ENCODE data around the gene DLK2.

- TF ChIP-seq POLR2AphosphoS5 (IDR thresholded peaks at IDR 0.05; ENCODE audit: low read depth, low read length) (no peak), POLR2A (IDR thresholded peaks at IDR 0.05; ENCODE audit: borderline replicate concordance, extremely low read depth, insufficient read depth, insufficient read length) (no peak), CTCF (IDR thresholded peaks at IDR 0.05 in 2 of 3, conservative IDR thresholded peaks at IDR 0.05 in 1 of 3; ENCODE audit: borderline replicate concordance in 1 of 3, insufficient read depth in 1 of 3, low read depth in 2 of 3, low read length in 2 of 3) (no peak), SIN3A (IDR thresholded peaks at IDR 0.05; ENCODE audit: low read depth) (no peak), RAD21 (IDR thresholded peaks at IDR 0.05; ENCODE audit: low read depth) (no peak), EGR1 (IDR thresholded peaks at IDR 0.05; ENCODE audit: low read depth) (no peak)
- TF ChIP-seq, protein P1, sequence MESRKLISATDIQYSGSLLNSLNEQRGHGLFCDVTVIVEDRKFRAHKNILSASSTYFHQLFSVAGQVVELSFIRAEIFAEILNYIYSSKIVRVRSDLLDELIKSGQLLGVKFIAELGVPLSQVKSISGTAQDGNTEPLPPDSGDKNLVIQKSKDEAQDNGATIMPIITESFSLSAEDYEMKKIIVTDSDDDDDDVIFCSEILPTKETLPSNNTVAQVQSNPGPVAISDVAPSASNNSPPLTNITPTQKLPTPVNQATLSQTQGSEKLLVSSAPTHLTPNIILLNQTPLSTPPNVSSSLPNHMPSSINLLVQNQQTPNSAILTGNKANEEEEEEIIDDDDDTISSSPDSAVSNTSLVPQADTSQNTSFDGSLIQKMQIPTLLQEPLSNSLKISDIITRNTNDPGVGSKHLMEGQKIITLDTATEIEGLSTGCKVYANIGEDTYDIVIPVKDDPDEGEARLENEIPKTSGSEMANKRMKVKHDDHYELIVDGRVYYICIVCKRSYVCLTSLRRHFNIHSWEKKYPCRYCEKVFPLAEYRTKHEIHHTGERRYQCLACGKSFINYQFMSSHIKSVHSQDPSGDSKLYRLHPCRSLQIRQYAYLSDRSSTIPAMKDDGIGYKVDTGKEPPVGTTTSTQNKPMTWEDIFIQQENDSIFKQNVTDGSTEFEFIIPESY (IDR thresholded peaks at IDR 0.05; ENCODE audit: extremely low read depth, insufficient replicate concordance, low read length) = no peak
Observed at GRCh38 chr6:43450699-43451131, 4.6 kb downstream of the DLK2 start.

Measured in HCT116 (cell line).